ENCODE results near the gene CNTFR.

CNTFR gene

DNA sequence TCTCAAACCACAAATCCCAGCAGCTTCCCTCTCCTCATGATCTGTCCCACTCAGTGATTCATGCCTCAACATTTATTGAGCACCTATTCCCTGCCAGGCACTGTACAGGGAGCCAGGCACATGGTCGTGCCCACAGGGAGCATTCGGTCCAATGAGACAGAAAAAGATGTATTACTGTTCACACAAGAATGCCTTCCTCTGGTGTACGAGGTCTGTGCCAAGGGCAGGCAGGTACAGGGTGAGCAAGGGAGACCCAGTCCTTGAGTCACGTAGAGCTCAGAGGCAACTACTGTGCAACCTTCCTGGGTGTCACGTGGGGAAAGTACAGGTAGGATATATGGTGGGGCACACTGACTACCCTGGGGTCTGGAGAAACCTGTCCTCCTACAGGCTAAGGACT lies 4.6 kb downstream of the CNTFR start:
- TF ChIP-seq TCF12 (IDR thresholded peaks at IDR 0.05; ENCODE audit: low read depth) (no peak), NFIC (IDR thresholded peaks at IDR 0.05) (no peak), CREB1 (IDR thresholded peaks at IDR 0.05; ENCODE audit: low read depth) (no peak), FOXM1 (IDR thresholded peaks at IDR 0.05; ENCODE audit: borderline replicate concordance, low read depth) (no peak), TEAD4 (IDR thresholded peaks at IDR 0.05) (no peak), EP300 (IDR thresholded peaks at IDR 0.05; ENCODE audit: borderline replicate concordance) (no peak), CEBPB (IDR thresholded peaks at IDR 0.05) (no peak), EGR1 (IDR thresholded peaks at IDR 0.05) (no peak), ZBTB7A (IDR thresholded peaks at IDR 0.05; ENCODE audit: low read depth) (no peak), TAF1 (IDR thresholded peaks at IDR 0.05; ENCODE audit: low read depth) (no peak), RAD21 (IDR thresholded peaks at IDR 0.05; ENCODE audit: low read depth) (no peak), YY1 (IDR thresholded peaks at IDR 0.05; ENCODE audit: low read depth) (no peak)
- TF ChIP-seq, protein P1, sequence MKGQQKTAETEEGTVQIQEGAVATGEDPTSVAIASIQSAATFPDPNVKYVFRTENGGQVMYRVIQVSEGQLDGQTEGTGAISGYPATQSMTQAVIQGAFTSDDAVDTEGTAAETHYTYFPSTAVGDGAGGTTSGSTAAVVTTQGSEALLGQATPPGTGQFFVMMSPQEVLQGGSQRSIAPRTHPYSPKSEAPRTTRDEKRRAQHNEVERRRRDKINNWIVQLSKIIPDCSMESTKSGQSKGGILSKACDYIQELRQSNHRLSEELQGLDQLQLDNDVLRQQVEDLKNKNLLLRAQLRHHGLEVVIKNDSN (IDR thresholded peaks at IDR 0.05): no peak
- TF ChIP-seq, protein P2, sequence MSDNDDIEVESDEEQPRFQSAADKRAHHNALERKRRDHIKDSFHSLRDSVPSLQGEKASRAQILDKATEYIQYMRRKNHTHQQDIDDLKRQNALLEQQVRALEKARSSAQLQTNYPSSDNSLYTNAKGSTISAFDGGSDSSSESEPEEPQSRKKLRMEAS (IDR thresholded peaks at IDR 0.05): no peak
- TF ChIP-seq, protein P3, sequence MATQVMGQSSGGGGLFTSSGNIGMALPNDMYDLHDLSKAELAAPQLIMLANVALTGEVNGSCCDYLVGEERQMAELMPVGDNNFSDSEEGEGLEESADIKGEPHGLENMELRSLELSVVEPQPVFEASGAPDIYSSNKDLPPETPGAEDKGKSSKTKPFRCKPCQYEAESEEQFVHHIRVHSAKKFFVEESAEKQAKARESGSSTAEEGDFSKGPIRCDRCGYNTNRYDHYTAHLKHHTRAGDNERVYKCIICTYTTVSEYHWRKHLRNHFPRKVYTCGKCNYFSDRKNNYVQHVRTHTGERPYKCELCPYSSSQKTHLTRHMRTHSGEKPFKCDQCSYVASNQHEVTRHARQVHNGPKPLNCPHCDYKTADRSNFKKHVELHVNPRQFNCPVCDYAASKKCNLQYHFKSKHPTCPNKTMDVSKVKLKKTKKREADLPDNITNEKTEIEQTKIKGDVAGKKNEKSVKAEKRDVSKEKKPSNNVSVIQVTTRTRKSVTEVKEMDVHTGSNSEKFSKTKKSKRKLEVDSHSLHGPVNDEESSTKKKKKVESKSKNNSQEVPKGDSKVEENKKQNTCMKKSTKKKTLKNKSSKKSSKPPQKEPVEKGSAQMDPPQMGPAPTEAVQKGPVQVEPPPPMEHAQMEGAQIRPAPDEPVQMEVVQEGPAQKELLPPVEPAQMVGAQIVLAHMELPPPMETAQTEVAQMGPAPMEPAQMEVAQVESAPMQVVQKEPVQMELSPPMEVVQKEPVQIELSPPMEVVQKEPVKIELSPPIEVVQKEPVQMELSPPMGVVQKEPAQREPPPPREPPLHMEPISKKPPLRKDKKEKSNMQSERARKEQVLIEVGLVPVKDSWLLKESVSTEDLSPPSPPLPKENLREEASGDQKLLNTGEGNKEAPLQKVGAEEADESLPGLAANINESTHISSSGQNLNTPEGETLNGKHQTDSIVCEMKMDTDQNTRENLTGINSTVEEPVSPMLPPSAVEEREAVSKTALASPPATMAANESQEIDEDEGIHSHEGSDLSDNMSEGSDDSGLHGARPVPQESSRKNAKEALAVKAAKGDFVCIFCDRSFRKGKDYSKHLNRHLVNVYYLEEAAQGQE (IDR thresholded peaks at IDR 0.05; ENCODE audit: low read depth): no peak

DNA sequence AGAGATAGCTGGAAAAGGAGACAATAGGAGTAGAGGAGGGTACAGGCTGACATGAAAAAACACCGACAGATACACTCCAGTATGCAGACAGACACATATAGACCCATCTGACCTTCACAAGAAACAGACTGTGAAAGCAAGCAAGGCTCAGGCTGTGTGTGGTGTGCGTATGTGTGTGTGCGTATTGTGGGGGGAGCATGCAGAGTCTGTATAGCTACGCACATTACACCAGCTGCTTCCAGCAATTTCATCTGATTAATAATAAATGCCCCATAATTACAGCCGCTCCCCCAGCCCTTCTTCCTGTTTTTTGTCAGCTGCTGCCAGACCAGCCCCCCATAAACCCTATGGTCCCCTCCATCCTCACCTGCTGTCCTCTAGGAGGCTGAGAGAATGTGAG lies 6.7 kb downstream of the CNTFR start:
- TF ChIP-seq, protein P3 (IDR thresholded peaks at IDR 0.05; ENCODE audit: low read depth): no peak
- no peak for TF ChIP-seq TCF12 (IDR thresholded peaks at IDR 0.05; ENCODE audit: low read depth)
- no peak for TF ChIP-seq ZBTB7A (IDR thresholded peaks at IDR 0.05; ENCODE audit: low read depth)
- TF ChIP-seq, protein P2 (IDR thresholded peaks at IDR 0.05): no peak
- TF ChIP-seq RAD21 (IDR thresholded peaks at IDR 0.05; ENCODE audit: low read depth): no peak
- no peak for TF ChIP-seq CEBPB (IDR thresholded peaks at IDR 0.05)
- TF ChIP-seq, protein P1 (IDR thresholded peaks at IDR 0.05): no peak
- TF ChIP-seq YY1 (IDR thresholded peaks at IDR 0.05; ENCODE audit: low read depth): no peak
- no peak for TF ChIP-seq EP300 (IDR thresholded peaks at IDR 0.05; ENCODE audit: borderline replicate concordance)
- no peak for TF ChIP-seq TEAD4 (IDR thresholded peaks at IDR 0.05)
- TF ChIP-seq CREB1 (IDR thresholded peaks at IDR 0.05; ENCODE audit: low read depth): no peak
- TF ChIP-seq EGR1 (IDR thresholded peaks at IDR 0.05): no peak
- TF ChIP-seq TAF1 (IDR thresholded peaks at IDR 0.05; ENCODE audit: low read depth): no peak
- TF ChIP-seq FOXM1 (IDR thresholded peaks at IDR 0.05; ENCODE audit: borderline replicate concordance, low read depth): no peak
- TF ChIP-seq NFIC (IDR thresholded peaks at IDR 0.05): no peak

DNA sequence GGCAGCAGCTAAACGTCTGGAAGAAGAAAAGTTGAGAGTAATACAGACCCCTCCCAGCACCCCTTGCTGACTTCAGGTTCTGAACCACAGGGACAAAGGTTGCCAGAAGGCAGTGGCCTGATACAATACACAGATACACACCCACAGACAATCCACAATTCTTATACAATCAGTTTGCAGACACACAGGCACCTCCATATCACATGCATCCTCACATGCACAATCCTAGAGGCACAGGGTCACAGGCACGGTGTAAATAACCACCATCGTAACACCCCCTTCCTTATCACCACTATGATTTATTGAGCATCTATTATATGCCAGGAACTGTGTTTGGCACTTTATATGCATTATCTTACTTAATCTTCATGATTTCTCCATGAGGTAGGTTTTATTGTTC lies 8.2 kb downstream of the CNTFR start:
- TF ChIP-seq FOXM1 (IDR thresholded peaks at IDR 0.05; ENCODE audit: borderline replicate concordance, low read depth): no peak
- TF ChIP-seq TEAD4 (IDR thresholded peaks at IDR 0.05): no peak
- no peak for TF ChIP-seq RAD21 (IDR thresholded peaks at IDR 0.05; ENCODE audit: low read depth)
- no peak for TF ChIP-seq CEBPB (IDR thresholded peaks at IDR 0.05)
- no peak for TF ChIP-seq EP300 (IDR thresholded peaks at IDR 0.05; ENCODE audit: borderline replicate concordance)
- TF ChIP-seq TCF12 (IDR thresholded peaks at IDR 0.05; ENCODE audit: low read depth): no peak
- TF ChIP-seq YY1 (IDR thresholded peaks at IDR 0.05; ENCODE audit: low read depth): no peak
- TF ChIP-seq, protein P2 (IDR thresholded peaks at IDR 0.05): no peak
- TF ChIP-seq, protein P3 (IDR thresholded peaks at IDR 0.05; ENCODE audit: low read depth): no peak
- no peak for TF ChIP-seq CREB1 (IDR thresholded peaks at IDR 0.05; ENCODE audit: low read depth)
- TF ChIP-seq EGR1 (IDR thresholded peaks at IDR 0.05): no peak
- TF ChIP-seq TAF1 (IDR thresholded peaks at IDR 0.05; ENCODE audit: low read depth): no peak
- TF ChIP-seq, protein P1 (IDR thresholded peaks at IDR 0.05): no peak
- no peak for TF ChIP-seq NFIC (IDR thresholded peaks at IDR 0.05)
- no peak for TF ChIP-seq ZBTB7A (IDR thresholded peaks at IDR 0.05; ENCODE audit: low read depth)

All from Ishikawa (cell line).